HEK293 (cell line): ENCODE measurements around the gene GNPTAB.

Experiments used
- KLF8 ChIP-seq: fragments of 450-650 bp; formaldehyde crosslinking; IDR thresholded peaks from 2 replicates; pipeline ENCODE4 v1.5.1; 2016; ENCODE audit warnings: missing biosample characterization, missing genetic modification characterization
- REST ChIP-seq: fragments of 450-650 bp; formaldehyde crosslinking; IDR thresholded peaks from 2 replicates; pipeline ENCODE4 v1.5.1; 2016; ENCODE audit warnings: missing biosample characterization, missing genetic modification characterization
- ZBTB11 ChIP-seq: fragments of 450-650 bp; formaldehyde crosslinking; conservative IDR thresholded peaks from 2 replicates; pipeline ENCODE4 v1.5.1; 2016; ENCODE audit warnings: low read depth, missing biosample characterization, missing genetic modification characterization
- ZBTB20 ChIP-seq: fragments of 450-650 bp; formaldehyde crosslinking; IDR thresholded peaks from 2 replicates; pipeline ENCODE4 v1.5.1; 2016; ENCODE audit warnings: missing biosample characterization, missing genetic modification characterization
- ZNF18 ChIP-seq: fragments of 450-650 bp; formaldehyde crosslinking; IDR thresholded peaks from 2 replicates; pipeline ENCODE4 v1.5.1; 2016; ENCODE audit warnings: missing biosample characterization, missing genetic modification characterization
- ZNF423 ChIP-seq: fragments of 450-650 bp; formaldehyde crosslinking; IDR thresholded peaks from 2 replicates; pipeline ENCODE4 v1.5.1; 2016; ENCODE audit warnings: missing biosample characterization, missing genetic modification characterization
- ZNF530 ChIP-seq: fragments of 450-650 bp; formaldehyde crosslinking; IDR thresholded peaks from 2 replicates; pipeline ENCODE4 v1.5.1; 2016; ENCODE audit warnings: low read depth, missing biosample characterization, missing genetic modification characterization
- ZNF549 ChIP-seq: fragments of 450-650 bp; IDR thresholded peaks from 2 replicates; pipeline ENCODE4 v1.5.1; 2018; ENCODE audit warnings: missing biosample characterization, missing genetic modification characterization, mild to moderate bottlenecking, inconsistent platforms, moderate library complexity
- TF ChIP-seq, protein P1 (sequence below): fragments of 450-650 bp; formaldehyde crosslinking; IDR thresholded peaks from 2 replicates; pipeline ENCODE4 v1.5.1; 2016; ENCODE audit warnings: missing biosample characterization, missing genetic modification characterization
- TF ChIP-seq, protein P2 (sequence below): fragments of 450-650 bp; formaldehyde crosslinking; IDR thresholded peaks from 2 replicates; pipeline ENCODE4 v1.5.1; 2016; ENCODE audit warnings: missing biosample characterization, missing genetic modification characterization

DNA sequence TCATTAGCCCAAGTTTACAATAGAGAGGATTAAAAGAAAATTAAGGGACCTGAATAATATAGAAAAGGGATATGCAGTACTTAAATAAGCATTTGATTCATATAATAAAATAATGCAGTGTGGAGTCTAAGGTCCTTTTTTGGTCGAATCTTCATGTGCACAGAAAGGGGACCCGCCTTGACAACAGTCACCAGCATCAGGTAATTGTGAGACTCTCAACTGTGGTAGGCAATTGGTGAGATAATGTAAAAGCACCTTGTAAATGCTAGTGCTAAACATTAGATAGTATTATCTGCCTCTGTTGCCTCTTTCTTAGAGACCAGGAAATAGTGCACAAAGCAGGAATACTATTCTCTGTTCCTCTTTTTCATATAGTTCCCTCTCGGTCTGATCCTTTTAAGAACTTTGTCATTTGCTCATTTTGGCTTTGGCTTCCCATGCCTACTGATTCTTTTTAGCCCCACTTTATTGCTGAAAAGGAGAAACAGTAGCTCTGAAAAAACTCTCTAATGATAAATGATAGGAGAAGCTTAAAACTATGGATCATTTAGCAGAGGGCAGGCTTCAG lies 115.8 kb downstream of the GNPTAB start:
- TF ChIP-seq ZNF423 (tag by site-specific recombination) = no peak
- TF ChIP-seq, protein P1, sequence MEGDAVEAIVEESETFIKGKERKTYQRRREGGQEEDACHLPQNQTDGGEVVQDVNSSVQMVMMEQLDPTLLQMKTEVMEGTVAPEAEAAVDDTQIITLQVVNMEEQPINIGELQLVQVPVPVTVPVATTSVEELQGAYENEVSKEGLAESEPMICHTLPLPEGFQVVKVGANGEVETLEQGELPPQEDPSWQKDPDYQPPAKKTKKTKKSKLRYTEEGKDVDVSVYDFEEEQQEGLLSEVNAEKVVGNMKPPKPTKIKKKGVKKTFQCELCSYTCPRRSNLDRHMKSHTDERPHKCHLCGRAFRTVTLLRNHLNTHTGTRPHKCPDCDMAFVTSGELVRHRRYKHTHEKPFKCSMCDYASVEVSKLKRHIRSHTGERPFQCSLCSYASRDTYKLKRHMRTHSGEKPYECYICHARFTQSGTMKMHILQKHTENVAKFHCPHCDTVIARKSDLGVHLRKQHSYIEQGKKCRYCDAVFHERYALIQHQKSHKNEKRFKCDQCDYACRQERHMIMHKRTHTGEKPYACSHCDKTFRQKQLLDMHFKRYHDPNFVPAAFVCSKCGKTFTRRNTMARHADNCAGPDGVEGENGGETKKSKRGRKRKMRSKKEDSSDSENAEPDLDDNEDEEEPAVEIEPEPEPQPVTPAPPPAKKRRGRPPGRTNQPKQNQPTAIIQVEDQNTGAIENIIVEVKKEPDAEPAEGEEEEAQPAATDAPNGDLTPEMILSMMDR (tag by site-specific recombination) = no peak
- no peak for TF ChIP-seq ZBTB20 (tag by site-specific recombination)
- no peak for TF ChIP-seq ZBTB11 (tag by site-specific recombination)
- no peak for TF ChIP-seq ZNF549 (tag by site-specific recombination)
- TF ChIP-seq, protein P2, sequence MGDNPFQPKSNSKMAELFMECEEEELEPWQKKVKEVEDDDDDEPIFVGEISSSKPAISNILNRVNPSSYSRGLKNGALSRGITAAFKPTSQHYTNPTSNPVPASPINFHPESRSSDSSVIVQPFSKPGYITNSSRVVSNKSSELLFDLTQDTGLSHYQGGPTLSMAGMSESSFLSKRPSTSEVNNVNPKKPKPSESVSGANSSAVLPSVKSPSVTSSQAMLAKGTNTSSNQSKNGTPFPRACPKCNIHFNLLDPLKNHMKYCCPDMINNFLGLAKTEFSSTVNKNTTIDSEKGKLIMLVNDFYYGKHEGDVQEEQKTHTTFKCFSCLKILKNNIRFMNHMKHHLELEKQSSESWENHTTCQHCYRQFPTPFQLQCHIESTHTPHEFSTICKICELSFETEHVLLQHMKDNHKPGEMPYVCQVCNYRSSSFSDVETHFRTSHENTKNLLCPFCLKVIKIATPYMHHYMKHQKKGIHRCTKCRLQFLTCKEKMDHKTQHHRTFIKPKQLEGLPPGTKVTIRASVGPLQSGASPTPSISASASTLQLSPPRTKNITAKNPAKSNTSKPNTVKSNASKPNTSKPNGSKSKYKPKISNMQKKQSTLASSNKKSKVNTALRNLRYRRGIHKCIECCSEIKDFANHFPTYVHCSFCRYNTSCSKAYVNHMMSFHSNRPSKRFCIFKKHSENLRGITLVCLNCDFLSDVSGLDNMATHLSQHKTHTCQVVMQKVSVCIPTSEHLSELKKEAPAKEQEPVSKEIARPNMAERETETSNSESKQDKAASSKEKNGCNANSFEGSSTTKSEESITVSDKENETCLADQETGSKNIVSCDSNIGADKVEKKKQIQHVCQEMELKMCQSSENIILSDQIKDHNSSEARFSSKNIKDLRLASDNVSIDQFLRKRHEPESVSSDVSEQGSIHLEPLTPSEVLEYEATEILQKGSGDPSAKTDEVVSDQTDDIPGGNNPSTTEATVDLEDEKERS (tag by site-specific recombination) = no peak
- no peak for TF ChIP-seq ZNF530 (tag by site-specific recombination)
- TF ChIP-seq ZNF18 (tag by site-specific recombination) = no peak
- TF ChIP-seq REST (tag by site-specific recombination) = no peak
- no peak for TF ChIP-seq KLF8 (tag by site-specific recombination)
